Fibroblast of lung (primary cell): ENCODE data around the gene STX8.

Experiments used
- CTCF ChIP-seq, 2 donors: IDR thresholded peaks in 1 of 2; conservative IDR thresholded peaks in 1 of 2; 1 replicate in 1 of 2; 2 replicates in 1 of 2; pipeline ENCODE4 v1.5.1; 2011 to 2012; ENCODE audit warnings: low read length in 2 of 2, control low read depth in 1 of 2, inconsistent platforms in 1 of 2, low read depth in 1 of 2, mild to moderate bottlenecking in 1 of 2
- EZH2 ChIP-seq: IDR thresholded peaks from 2 replicates; pipeline ENCODE4 v1.5.1; 2012; ENCODE audit warnings: low read length, control low read depth, mild to moderate bottlenecking; ENCODE audit errors: missing control alignments

- no peak for TF ChIP-seq CTCF (conservative IDR thresholded peaks at IDR 0.05 in 1 of 2, IDR thresholded peaks at IDR 0.05 in 1 of 2; ENCODE audit: low read depth in 1 of 2, low read length in 2 of 2)
- TF ChIP-seq EZH2, result no peak
Observed at GRCh38 chr17:9382626-9383025, 193.0 kb downstream of the STX8 start.
